Measurements from ENCODE around the gene TM9SF1. TPM values are rescaled to one million over a fixed set of nuclear protein-coding genes. Genes with fewer than 3 reads are reported as not detected.

TM9SF1 gene
- total RNA-seq, 6 experiments from 2014 or later = 68.1 to 80.4 (median 71.0) TPM

DNA sequence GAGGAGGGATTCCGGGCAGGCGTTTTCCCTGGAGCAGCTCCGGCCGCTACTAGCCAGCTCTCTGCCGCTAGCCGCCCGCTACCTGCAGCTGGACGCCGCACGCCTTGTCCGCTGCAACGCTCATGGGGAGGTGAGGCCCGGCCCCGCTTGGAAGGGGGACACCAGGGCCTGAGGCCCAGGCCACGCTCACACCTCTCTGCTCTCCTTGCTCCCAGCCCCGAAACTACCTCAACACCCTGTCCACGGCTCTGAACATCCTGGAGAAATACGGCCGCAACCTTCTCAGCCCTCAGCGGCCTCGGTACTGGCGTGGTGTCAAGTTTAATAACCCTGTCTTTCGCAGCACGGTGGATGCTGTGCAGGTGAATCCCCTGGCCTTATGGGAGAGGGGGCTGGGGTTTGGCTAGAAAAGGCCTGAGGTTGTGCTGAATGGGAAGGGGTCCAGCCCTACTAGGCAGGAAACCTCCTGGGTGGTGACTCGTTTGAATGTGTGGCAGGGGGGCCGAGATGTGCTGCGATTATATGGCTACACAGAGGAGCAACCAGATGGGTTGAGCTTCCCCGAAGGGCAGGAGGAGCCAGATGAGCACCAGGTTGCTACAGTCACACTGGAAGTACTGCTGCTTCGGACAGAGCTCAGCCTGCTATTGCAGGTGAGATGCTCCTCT lies 47.3 kb downstream of the TM9SF1 start:
- no peaks in the 10 kb centered on the region for H3K9me3 Mint-ChIP-seq
- H3K4me3 Mint-ChIP-seq = peak overlapping the region; percentile 98
- H3K27me3 Mint-ChIP-seq (ENCODE audit: insufficient read depth) = peaks cover 7% of the 10 kb centered on the region
- DNase-seq = no peak
- peaks cover 13% of the 10 kb centered on the region for H3K36me3 Mint-ChIP-seq (ENCODE audit: low read depth)
- peak overlapping the region; percentile 40 for H3K27ac Mint-ChIP-seq
- TF ChIP-seq, protein P1, sequence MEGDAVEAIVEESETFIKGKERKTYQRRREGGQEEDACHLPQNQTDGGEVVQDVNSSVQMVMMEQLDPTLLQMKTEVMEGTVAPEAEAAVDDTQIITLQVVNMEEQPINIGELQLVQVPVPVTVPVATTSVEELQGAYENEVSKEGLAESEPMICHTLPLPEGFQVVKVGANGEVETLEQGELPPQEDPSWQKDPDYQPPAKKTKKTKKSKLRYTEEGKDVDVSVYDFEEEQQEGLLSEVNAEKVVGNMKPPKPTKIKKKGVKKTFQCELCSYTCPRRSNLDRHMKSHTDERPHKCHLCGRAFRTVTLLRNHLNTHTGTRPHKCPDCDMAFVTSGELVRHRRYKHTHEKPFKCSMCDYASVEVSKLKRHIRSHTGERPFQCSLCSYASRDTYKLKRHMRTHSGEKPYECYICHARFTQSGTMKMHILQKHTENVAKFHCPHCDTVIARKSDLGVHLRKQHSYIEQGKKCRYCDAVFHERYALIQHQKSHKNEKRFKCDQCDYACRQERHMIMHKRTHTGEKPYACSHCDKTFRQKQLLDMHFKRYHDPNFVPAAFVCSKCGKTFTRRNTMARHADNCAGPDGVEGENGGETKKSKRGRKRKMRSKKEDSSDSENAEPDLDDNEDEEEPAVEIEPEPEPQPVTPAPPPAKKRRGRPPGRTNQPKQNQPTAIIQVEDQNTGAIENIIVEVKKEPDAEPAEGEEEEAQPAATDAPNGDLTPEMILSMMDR (IDR thresholded peaks at IDR 0.05) = no peak
- peaks cover 45% of the 10 kb centered on the region for H3K4me1 Mint-ChIP-seq (ENCODE audit: low read depth)

DNA sequence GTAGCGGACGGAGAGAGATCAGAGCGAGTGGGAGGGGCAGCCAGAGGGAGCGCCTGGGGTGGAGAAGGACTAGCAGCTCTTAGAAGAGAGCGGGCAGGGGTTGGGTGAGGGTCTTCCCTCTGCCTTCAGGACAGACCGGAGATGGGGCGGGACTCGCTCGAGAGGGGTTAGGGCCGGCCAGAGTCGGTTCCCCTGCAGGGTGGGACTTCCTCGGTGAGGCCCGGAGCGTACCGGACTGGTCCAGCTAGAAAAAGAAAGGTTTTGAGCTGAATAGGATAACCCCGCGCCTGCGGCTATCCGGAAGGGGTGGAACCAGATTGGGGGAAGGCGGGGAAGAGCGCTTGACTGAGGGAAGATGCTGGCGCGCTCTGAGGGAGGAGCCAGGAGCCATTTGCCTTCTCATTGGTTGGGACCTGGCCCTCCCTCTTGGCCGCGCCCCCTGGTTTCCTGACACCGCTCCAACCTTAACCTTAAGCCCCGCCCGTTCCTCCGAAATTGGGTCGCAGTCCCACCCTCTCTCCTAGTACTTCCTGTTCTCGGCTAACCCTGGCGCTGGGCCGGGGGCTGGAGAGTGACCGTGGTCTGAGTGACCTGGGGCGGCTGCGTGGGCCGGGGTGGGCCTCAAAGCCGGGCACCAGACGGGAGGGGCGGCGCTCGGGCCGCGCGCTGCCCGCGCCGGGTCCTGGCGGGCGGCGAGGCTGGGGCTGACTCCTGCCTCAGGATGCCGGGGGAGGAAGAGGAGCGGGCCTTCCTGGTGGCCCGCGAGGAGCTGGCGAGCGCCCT lies 48.1 kb downstream of the TM9SF1 start, which contains the start of gene RNF31:
Gene RNF31 (plus strand): TSS at position 521 of the 783 bp plus-strand sequence. CDS start 201 bp downstream, at position 722.
- Mint-ChIP-seq H3K9me3 (no peaks in the 10 kb centered on the region), H3K4me1 (ENCODE audit: low read depth) (peaks cover 50% of the 10 kb centered on the region), H3K36me3 (ENCODE audit: low read depth) (peaks cover 13% of the 10 kb centered on the region), H3K4me3 (peak within 1 kb of the TSS; percentile 98), H3K27me3 (ENCODE audit: insufficient read depth) (peaks cover 7% of the 10 kb centered on the region), H3K27ac (peak within 1 kb of the TSS; percentile 97)
- TF ChIP-seq, protein P1 (IDR thresholded peaks at IDR 0.05) = no peak
- peak; percentile 98 for DNase-seq

DNA sequence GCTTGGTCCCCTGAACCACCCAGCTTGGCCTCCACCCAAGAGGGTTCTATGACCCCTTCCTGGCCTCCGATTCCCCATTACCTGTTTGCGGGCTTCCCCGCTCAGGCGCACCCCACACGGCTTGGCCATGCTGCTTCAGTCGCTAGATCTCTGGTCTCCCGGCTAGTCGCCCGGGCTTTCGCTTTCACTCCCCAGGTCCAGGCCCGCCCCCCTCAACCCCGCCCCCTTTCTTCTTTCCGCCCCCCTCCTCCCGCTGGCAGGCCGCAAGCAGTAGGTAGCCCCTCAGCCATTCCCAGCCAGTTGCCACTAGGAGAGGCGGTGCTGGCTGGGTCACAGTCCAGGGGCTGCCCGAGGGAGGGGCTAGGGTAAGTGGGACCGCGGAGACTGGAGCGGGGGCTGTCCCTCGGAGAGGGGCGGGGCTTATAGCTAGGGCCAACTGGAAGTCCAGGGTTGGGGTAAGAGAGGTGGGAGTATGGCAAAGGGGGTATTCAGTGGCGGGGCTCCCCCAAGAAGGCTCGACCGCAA lies 48.7 kb downstream of the TM9SF1 start, which contains the start of gene PSME2:
Gene PSME2 (minus strand): TSS at position 158 of the 525 bp plus-strand sequence. CDS start 29 bp downstream, at position 129.
- Mint-ChIP-seq H3K4me3 (peak within 1 kb of the TSS; percentile 98), H3K27me3 (ENCODE audit: insufficient read depth) (peaks cover 7% of the 10 kb centered on the region), H3K4me1 (ENCODE audit: low read depth) (peaks cover 55% of the 10 kb centered on the region), H3K36me3 (ENCODE audit: low read depth) (peaks cover 13% of the 10 kb centered on the region), H3K27ac (peak within 1 kb of the TSS; percentile 97), H3K9me3 (no peaks in the 10 kb centered on the region)
- TF ChIP-seq, protein P1 (IDR thresholded peaks at IDR 0.05) = no peak
- peak; percentile 95 for DNase-seq

DNA sequence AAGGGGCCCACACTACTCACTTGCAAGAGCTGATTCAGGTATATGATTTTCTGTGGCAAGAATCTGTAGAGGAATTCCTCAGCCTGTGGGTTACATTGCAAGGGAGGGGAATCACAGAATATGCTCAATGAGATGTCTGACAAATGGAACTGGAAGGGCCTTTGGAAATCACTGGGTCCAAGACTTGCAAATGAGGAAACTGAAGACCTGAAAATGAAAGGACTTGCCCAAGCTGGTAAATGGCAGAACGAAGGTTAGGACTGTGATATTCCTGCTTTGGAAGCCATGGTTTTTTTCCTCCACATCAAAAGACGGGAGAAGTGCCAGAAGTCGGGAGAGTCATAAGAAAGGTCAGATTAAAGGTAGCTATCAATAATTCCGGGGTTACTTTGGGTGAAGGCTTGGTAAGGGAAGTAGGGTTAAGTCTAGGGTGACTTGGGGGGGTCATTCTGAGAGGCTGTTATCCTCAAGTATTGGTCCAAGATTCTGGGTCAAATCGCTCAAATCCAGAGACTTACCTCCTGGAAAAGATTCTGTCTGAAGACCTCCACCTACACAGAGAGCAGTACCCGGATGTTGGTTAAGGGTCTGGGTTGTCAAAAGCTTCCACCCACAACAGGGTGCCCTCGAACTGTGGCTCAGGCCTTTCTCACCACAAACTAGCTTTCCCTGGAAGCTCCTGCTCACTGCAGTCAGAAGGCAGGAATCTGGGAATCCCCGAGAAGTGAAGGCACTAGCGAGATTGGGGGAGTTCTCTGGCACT lies 49.4 kb downstream of the TM9SF1 start:
- peak; percentile 57 for DNase-seq
- Mint-ChIP-seq H3K4me3 (peak overlapping the region; percentile 98), H3K4me1 (ENCODE audit: low read depth) (peaks cover 55% of the 10 kb centered on the region), H3K36me3 (ENCODE audit: low read depth) (peaks cover 13% of the 10 kb centered on the region), H3K27me3 (ENCODE audit: insufficient read depth) (peaks cover 7% of the 10 kb centered on the region), H3K27ac (peak overlapping the region; percentile 97), H3K9me3 (no peaks in the 10 kb centered on the region)
- TF ChIP-seq, protein P1 (IDR thresholded peaks at IDR 0.05) = no peak

DNA sequence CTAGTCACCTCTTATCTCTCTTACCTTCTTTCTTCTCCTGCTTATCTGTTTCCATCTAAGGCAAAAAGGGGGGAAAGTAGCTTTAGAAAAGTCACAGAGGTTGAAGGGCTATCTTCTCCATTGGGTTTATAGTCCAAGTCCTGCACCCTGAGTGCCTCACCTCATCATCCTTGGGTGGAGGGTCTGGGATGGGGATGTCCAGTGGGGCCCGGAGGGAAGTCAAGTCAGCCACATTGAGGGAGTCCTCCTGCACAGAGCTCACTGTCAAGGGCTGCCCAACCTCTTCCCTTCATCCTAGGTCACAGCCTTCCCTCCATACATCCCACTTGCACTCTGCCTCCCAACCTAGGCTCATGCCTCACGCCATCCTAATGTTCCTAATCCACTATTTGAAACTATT lies 50.0 kb downstream of the TM9SF1 start:
- no peaks in the 10 kb centered on the region for H3K9me3 Mint-ChIP-seq
- H3K4me3 Mint-ChIP-seq = peak overlapping the region; percentile 98
- TF ChIP-seq, protein P1 (IDR thresholded peaks at IDR 0.05) = no peak
- DNase-seq = no peak
- H3K36me3 Mint-ChIP-seq (ENCODE audit: low read depth) = peaks cover 13% of the 10 kb centered on the region
- peaks cover 57% of the 10 kb centered on the region for H3K4me1 Mint-ChIP-seq (ENCODE audit: low read depth)
- peak overlapping the region; percentile 97 for H3K27ac Mint-ChIP-seq
- peaks cover 11% of the 10 kb centered on the region for H3K27me3 Mint-ChIP-seq (ENCODE audit: insufficient read depth)

Data from HFFc6 (cell line).